NOMO-1 treated with DMSO at 0.1 percent for 48 hours (cell line): ENCODE results near the gene CRTAC1.
A peak's percentile ranks its signal among the peaks of the same experiment; 100 is the strongest.

Source experiments
- DNase-seq: peaks from one replicate; lab custom pipeline; 2025; ENCODE audit not compliant: unreplicated experiment; lab: John Stamatoyannopoulos, UW

The CRTAC1 gene

GRCh38 chr10:97875391-97875790 lies 155.0 kb downstream of the CRTAC1 start:
- DNase-seq: no peak

DNA sequence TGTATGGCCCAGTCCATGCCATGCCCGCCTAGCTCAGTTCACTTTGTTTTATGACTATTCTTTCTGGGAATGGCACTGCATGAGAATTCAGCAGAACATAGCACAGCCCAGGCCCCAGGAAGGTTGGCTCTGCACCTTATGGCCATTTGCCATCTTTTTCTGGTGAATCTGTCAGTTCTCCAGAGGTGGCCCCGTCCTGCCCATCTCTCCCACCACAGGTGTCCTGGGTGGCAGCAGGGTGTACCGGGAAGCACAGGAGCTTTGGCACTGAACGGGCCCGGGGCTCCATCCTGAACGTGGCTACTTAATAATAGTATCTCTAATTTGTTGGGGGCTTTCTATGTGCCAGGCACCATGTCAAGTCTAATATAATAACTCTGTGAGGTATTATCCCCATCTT lies 156.1 kb downstream of the CRTAC1 start:
- no peak for DNase-seq

DNA sequence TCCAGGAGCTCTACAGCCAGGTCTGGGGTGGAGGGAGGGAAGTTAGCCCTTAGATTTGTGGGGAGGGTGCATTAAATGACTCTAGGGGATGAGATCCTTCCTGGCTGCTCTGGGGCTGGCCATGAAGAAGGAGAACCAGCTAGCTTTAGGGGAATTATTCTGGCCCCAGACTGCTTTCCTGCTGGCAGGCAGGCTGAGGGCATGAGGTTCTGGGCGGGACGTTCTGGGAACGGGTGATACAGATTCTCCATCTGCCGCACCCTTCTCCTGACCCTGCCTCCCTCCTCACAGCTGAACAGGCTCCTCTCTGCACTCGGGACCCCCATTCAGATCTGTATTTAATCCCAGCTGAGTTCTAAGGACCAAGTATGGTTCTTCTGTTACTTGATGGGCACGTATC lies 156.9 kb downstream of the CRTAC1 start:
- no peak for DNase-seq

- no peak for DNase-seq
Observed at GRCh38 chr10:97870990-97871389, 159.4 kb downstream of the CRTAC1 start.

DNA sequence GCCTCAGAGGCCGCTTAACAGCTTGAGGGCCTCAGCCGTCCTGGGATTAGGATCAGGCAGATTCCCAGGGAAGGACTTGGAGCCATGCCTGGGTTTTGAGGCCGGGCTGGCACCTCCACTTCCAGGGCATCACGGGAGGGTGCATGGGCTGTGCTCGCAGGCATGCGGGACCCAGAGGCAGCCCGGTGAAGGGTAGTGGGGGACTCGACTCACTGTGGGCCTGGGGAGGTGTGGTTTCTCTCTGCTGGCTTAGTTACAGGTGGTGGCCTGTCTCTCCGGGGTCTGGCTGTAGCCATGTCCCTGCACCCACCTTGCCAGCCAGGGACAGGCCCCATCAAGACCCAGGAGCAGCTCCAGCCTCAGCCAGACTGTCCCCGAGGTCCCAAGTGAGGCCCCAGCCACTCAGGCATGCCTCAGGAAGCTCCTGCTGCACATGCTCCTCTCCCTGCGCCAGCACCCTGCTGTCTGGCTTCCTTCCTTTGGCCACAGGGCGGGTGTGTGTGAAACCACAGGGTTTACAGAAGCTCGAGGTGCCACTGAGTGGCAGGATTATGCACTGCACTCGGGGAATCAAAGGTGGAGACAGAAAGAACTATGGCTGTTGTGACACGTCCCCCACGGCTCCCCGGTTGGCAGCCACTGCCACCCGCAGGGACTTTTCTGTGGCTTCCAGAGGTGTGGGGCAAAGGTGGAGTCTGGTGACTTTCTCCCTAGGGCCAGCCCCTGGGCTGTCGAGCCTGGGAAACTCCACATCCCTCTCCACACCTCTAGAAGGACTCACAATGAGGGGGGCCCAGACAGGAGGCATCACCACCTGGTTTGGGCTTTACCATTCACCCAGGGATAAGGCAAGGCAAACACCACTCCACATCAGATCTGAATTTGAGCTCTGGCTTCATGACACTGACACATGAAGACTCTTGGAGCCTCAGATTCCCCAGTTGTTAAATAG lies 161.1 kb downstream of the CRTAC1 start:
- DNase-seq: peak; percentile 88

GRCh38 chr10:97868134-97868685 lies 162.2 kb downstream of the CRTAC1 start:
- DNase-seq: no peak

DNA sequence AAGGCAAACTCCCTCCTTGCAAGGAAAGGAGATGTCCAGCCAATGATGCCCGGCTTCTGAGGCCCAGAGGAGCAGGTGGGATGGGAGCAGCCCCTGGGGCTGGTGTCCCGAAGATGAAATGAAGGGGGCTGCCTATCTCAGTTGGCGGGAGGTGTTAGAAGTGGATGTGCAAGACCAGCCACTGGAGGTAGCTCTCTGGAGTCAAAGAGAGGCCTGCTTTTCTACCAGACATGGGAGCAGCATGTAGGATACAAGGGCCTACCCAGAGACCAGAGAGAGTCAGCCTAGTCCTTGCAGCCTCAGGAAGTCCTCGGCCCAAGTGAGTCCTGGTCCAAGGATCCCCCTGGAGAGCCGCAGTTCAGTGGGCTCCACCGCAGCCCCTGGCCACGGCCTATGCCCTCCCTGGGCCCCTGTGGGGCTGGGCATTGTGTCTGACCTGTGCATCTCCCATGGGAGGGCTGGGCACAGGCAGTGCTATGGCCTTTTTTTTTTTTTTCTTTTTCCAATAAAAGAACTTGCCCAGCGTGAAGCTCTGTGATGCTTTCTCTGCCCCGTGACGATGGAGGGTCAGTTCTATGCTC lies 163.1 kb downstream of the CRTAC1 start:
- no peak for DNase-seq

GRCh38 chr10:97866524-97867219 lies 163.7 kb downstream of the CRTAC1 start:
- DNase-seq: no peak

GRCh38 chr10:97865488-97865887 lies 164.9 kb downstream of the CRTAC1 start:
- no peak for DNase-seq

DNA sequence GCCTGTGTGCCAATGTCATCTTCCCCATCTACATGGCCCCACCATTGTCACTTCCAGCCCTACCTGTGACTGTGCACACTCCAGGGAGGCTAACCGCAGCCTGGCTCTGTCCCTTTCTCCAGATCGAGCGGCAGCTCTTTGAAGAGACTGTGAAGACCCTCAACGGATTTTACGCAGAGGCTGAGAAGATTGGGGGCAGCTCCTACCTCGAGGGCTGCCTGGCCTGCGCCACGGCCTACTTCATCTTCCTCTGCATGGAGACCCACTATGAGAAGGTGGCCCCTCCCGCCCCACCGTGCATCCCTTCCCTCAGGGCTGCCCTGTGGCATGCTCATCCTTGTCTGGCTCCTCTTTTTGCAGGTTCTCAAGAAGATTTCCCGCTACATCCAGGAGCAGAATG lies 166.6 kb downstream of the CRTAC1 start:
- DNase-seq: no peak

DNA sequence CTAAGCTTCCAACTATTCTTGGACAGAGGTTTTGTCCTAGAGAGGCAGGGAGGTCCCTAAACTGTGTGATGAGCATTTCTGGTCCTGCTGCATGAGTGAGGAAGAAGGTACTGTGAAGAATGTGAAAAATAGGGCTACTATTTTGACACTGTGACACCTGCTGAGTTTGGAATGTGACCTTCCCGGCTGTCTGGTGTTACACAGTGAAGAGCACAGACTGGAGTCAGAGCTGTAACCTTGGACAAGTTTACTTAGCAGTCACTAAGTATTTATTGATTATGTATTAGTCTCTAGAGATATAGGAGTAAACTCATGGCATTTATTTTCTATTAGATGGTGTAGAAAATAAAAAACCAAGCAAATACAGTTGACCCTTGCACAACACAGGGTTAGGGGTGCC lies 168.5 kb downstream of the CRTAC1 start:
- DNase-seq: no peak

GRCh38 chr10:97861097-97861750 lies 169.2 kb downstream of the CRTAC1 start:
- DNase-seq: no peak

GRCh38 chr10:97858001-97858439 lies 172.4 kb downstream of the CRTAC1 start:
- DNase-seq: peak; percentile 95

GRCh38 chr10:97854743-97855142 lies 175.7 kb downstream of the CRTAC1 start:
- no peak for DNase-seq

GRCh38 chr10:97852840-97853405 lies 177.5 kb downstream of the CRTAC1 start:
- no peak for DNase-seq

DNA sequence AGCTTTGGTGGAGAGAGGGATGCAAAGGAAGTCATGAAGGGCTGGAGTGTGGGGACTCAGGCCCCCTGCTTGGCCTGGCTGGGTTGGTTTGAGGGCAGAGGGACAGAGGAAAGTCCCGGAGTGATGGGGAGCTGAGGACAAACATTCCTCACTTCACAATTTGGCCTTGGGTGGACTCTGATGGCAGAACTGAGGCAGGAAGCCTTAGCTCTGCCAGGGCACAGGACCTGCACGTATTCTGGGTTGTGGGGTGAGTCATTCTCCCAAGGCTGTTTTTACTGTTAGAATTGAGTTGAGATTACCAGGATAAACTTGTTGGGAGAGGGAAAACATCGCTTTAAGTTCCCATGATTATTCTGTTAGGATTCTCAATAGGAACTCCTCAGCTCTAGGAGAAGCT lies 178.1 kb downstream of the CRTAC1 start:
- no peak for DNase-seq

DNA sequence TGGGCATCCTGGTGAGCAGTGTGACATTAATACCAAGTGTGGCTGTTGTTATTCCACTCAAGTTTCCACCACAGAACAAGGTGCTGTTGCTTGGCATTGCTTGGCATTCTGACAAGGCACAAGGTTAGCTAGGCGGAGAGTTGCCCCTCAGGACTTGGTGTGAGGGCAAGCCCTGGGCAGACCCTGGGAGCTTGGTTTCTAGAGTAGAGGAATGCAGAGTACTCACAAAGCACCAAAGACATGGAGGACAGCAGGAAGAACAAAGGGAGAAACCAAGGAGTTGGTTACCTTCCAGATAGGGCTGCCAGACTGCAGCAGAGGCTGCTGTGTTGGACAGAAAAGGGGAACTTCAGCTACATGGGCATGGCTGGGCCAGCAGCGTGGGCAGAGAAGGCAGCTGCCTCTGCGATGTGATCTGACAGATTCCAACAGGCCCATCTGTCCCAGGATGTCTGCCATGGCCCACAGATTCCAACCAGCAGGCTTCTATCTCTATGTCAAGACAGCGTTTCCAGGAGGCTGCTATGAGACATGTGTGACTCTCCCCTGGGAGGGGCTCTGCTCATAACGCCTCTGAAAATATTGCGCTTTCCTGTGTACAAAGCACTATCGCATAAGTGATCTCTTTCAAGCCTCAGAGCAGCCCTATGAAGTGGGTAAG lies 178.9 kb downstream of the CRTAC1 start:
- no peak for DNase-seq

DNA sequence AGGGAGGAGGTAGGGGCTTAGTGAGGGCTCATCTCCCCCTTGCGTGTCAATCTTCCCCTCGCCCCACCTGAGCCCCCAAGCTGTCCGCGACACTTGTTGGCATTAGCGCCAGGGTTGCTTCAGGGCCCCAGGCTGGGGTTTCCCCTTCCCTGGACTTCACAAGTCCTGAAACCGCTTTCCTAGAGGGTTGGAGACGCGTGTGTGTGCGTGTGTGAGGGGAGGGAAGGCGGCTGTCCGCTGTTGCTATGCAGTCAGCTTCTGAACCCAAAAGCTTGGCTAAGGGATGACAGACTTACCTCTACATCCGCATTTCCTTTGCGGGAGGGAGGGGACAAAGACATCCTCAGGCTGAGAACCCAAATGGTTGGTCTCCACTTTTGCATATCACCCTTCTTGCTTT lies 180.0 kb downstream of the CRTAC1 start:
- DNase-seq: no peak

GRCh38 chr10:97849687-97850402 lies 180.6 kb downstream of the CRTAC1 start, which contains the start of gene GOLGA7B:
TSS of gene GOLGA7B (plus strand) at chr10:97849843. CDS start at chr10:97850304, 461 bp downstream.
- peak; percentile 35 for DNase-seq
